SK-N-SH (cell line): ENCODE data around the gene IL9. TPM values are rescaled to one million over a fixed set of nuclear protein-coding genes. Genes with fewer than 3 reads are reported as not detected.

Experiments
- CTCF ChIA-PET: fragments of 300-600, 350-600 bp; formaldehyde crosslinking; extraction: SDS; loops from one replicate; lab custom pipeline; 2021; lab: Yijun Ruan, JAX
- POLR2A ChIA-PET: fragments of 350-600 bp; sonication (Branson Sonifier 250); formaldehyde crosslinking; extraction: SDS; loops from one replicate; lab custom pipeline; 2020; ENCODE audit warnings: antibody characterized with exemption, inconsistent platforms; lab: Yijun Ruan, JAX
- DNase-seq: peaks from one replicate; pipeline ENCODE4 v3.0.0; 2012
- H2AFZ ChIP-seq: fragments of 200-600 bp; sonication (generic); 2 replicates; pipeline ENCODE4 v1.8.1; 2016; ENCODE audit warnings: antibody characterized with exemption, mild to moderate bottlenecking, low read depth
- H3F3A ChIP-seq: fragments of 200-600 bp; sonication (generic); replicated peaks from 2 replicates; pipeline ENCODE3; 2016; ENCODE audit warnings: antibody characterized with exemption, mild to moderate bottlenecking; ENCODE audit not compliant: insufficient read depth
- H3K27ac ChIP-seq, 2 experiments: fragments of 200-500 bp in 1 of 2; fragments of 200-600 bp in 1 of 2; sonication (Bioruptor generic) in 1 of 2; sonication (generic), shearing (Covaris generic) in 1 of 2; 2 replicates each; pipeline versions ENCODE4 v1.5.1 to v1.6.1; 2014 to 2016; ENCODE audit warnings: low read depth in 2 of 2, inconsistent platforms in 1 of 2, low read length in 1 of 2, mild to moderate bottlenecking in 1 of 2, mixed read lengths in 1 of 2
- H3K27me3 ChIP-seq: fragments of 200-600 bp; sonication (generic), shearing (Covaris generic); 2 replicates; pipeline ENCODE4 v1.6.1; 2016; ENCODE audit warnings: mixed run types; ENCODE audit not compliant: insufficient read depth
- H3K36me3 ChIP-seq, 2 experiments: fragments of 200-500 bp in 1 of 2; fragments of 200-600 bp in 1 of 2; sonication (Bioruptor generic) in 1 of 2; sonication (generic) in 1 of 2; replicated peaks in 1 of 2; 2 replicates each; pipeline versions ENCODE3 to v1.5.1; 2014 to 2016; ENCODE audit warnings: low read length in 1 of 2, mild to moderate bottlenecking in 1 of 2; ENCODE audit not compliant: insufficient read depth in 2 of 2, control insufficient read depth in 1 of 2
- H3K4me1 ChIP-seq, 2 experiments: fragments of 200-500 bp in 1 of 2; fragments of 200-600 bp in 1 of 2; sonication (Bioruptor generic) in 1 of 2; sonication (generic), shearing (Covaris generic) in 1 of 2; 2 replicates each; pipeline versions ENCODE4 v1.5.1 to v1.6.1; 2014 to 2016; ENCODE audit warnings: low read depth in 1 of 2, low read length in 1 of 2, mixed run types in 1 of 2; ENCODE audit not compliant: insufficient read depth in 2 of 2, control insufficient read depth in 1 of 2
- H3K4me2 ChIP-seq: fragments of 200-600 bp; sonication (generic), shearing (Covaris generic); 2 replicates; pipeline ENCODE4 v1.6.1; 2017; ENCODE audit warnings: mixed run types
- H3K4me3 ChIP-seq, 2 experiments: fragments of 200-500 bp in 1 of 2; fragments of 200-600 bp in 1 of 2; sonication (Bioruptor generic) in 1 of 2; sonication (generic), shearing (Covaris generic) in 1 of 2; 2 replicates each; pipeline versions ENCODE4 v1.5.1 to v1.8.1; 2014 to 2016; ENCODE audit warnings: low read depth in 2 of 2, inconsistent platforms in 1 of 2, low read length in 1 of 2, mild to moderate bottlenecking in 1 of 2, mixed read lengths in 1 of 2, moderate library complexity in 1 of 2
- H3K79me2 ChIP-seq: fragments of 200-600 bp; sonication (generic); 2 replicates; pipeline ENCODE4 v1.8.1; 2017; ENCODE audit warnings: mild to moderate bottlenecking; ENCODE audit not compliant: insufficient read depth
- H3K9ac ChIP-seq: fragments of 200-600 bp; sonication (generic); 2 replicates; pipeline ENCODE4 v1.6.1; 2017; ENCODE audit warnings: mixed run types
- H3K9me2 ChIP-seq: fragments of 200-600 bp; sonication (generic); 2 replicates; pipeline ENCODE4 v1.6.1; 2017; ENCODE audit warnings: mixed run types
- H3K9me3 ChIP-seq: fragments of 200-600 bp; sonication (generic); 2 replicates; pipeline ENCODE4 v1.6.1; 2017; ENCODE audit warnings: mixed run types, mild to moderate bottlenecking, moderate library complexity
- H4K20me1 ChIP-seq: fragments of 200-600 bp; sonication (generic); 2 replicates; pipeline ENCODE4 v1.6.1; 2017; ENCODE audit warnings: mild to moderate bottlenecking, mixed run types; ENCODE audit not compliant: insufficient read depth
- ELF1 ChIP-seq: IDR thresholded peaks from 2 replicates; pipeline ENCODE4 v1.4.0; 2012
- EP300 ChIP-seq, 2 experiments: IDR thresholded peaks; 2 replicates each; pipeline versions ENCODE4 v1.4.0 to v1.6.1; 2012; ENCODE audit warnings: borderline replicate concordance in 1 of 2, low read depth in 1 of 2, low read length in 1 of 2
- EZH2phosphoT487 ChIP-seq: fragments of 200-600 bp; sonication (generic); IDR thresholded peaks from 2 replicates; pipeline ENCODE4 v1.6.1; 2017; ENCODE audit warnings: low read depth, mixed run types, mild to moderate bottlenecking, antibody characterized with exemption, moderate library complexity, borderline replicate concordance
- FOSL2 ChIP-seq: IDR thresholded peaks from 2 replicates; pipeline ENCODE4 v1.4.0; 2012; ENCODE audit warnings: low read depth, mild to moderate bottlenecking, moderate library complexity, borderline replicate concordance
- GABPA ChIP-seq: IDR thresholded peaks from 2 replicates; pipeline ENCODE4 v1.4.0; 2012; ENCODE audit warnings: low read depth, mild to moderate bottlenecking
- GATA2 ChIP-seq: sonication (generic); formaldehyde crosslinking; IDR thresholded peaks from 2 replicates; pipeline ENCODE4 v1.5.0; 2020; ENCODE audit warnings: mild to moderate bottlenecking, missing genetic modification reagents
- NRF1 ChIP-seq: IDR thresholded peaks from 2 replicates; pipeline ENCODE4 v1.6.1; 2012; ENCODE audit warnings: low read depth, mild to moderate bottlenecking, low read length
- RXRA ChIP-seq: IDR thresholded peaks from 2 replicates; pipeline ENCODE4 v1.4.0; 2012; ENCODE audit warnings: low read depth, mild to moderate bottlenecking, borderline replicate concordance
- SMC3 ChIP-seq: IDR thresholded peaks from 2 replicates; pipeline ENCODE4 v1.6.1; 2012; ENCODE audit warnings: low read depth, low read length, improper control_type of control experiment
- TEAD4 ChIP-seq: IDR thresholded peaks from 2 replicates; pipeline ENCODE4 v1.4.0; 2012; ENCODE audit warnings: mild to moderate bottlenecking, borderline replicate concordance; ENCODE audit not compliant: insufficient read depth
- WGBS: methylation state at CpG from one replicate; pipeline ENCODE4 v1.1.6; 2017; ENCODE audit warnings: low lambda C conversion rate; 5-methylcytosine and 5-hydroxymethylcytosine counted together
- polyA plus RNA-seq, 3 experiments: library from polyadenylated mRNA; depleted of rRNA; stranded (reverse); fragments of >200 nt; gene quantifications; 2 replicates each; pipeline ENCODE4 v1.2.3, GENCODE V29; 2012
- TF ChIP-seq, protein P1 (sequence below): fragments of 150-350 bp; IDR thresholded peaks from 2 replicates; pipeline ENCODE4 v1.6.1; 2017; ENCODE audit warnings: antibody characterized with exemption, low read length, low read depth, borderline replicate concordance
- TF ChIP-seq, protein P2 (sequence below): IDR thresholded peaks from 2 replicates; pipeline ENCODE4 v1.4.0; 2012; ENCODE audit warnings: low read depth
- TF ChIP-seq, protein P3 (sequence below): IDR thresholded peaks from 2 replicates; pipeline ENCODE4 v1.6.1; 2012; ENCODE audit warnings: mild to moderate bottlenecking, low read depth, low read length, moderate library complexity
- TF ChIP-seq, protein P4 (sequence below): fragments of 200-600 bp; sonication (generic); IDR thresholded peaks from 2 replicates; pipeline ENCODE4 v1.6.1; 2017; ENCODE audit warnings: antibody characterized with exemption, mild to moderate bottlenecking, moderate library complexity
- TF ChIP-seq, protein P5 (sequence below): fragments of 150-350 bp; IDR thresholded peaks from 2 replicates; pipeline ENCODE4 v1.6.1; 2016; ENCODE audit warnings: mild to moderate bottlenecking, low read depth, low read length

The IL9 gene
- polyA plus RNA-seq, 1 of the 3 experiments (the other 2 are of a cell fraction), result not detected

DNA sequence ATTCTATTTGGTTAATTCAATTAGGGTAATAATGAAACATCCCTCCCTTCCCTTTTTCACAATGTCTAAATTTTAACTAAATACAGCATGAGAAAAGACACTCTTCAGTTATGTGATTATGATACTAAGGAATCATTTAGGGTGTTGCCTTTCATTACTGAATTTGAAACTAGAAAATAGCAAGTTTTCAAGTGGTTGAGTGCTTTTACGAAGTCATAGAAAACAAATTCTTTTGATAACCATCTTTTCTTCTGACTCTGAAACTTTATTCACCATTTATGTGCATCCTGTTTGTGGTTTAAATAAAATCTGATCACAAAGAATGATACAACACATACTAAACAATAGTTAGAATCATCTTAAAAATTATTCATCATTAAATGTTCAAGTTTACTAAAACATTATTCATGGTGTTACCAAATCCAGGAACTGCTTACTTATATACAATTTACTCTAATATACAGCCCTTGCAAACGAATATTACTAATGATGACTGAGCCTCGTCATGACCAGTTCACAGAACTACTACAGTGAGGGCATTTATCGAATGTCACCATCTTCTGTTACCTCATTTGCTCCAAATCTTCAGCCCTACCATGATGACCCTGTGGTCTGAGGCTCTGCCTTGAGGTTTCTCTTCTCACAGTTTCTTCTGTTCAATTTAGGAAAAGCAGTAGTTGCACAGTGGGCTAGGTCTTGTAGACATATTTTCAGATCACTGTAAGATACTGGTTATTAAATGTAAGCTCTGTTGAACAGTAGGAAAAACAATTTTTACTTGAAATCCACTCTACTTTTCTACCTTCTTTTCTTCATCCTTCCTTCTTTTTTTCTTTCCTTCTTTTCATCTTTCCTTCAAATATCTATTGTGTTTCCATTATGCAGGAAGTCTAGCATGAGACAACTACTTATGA, 18.3 kb upstream of the IL9 start:
- no peaks in the 10 kb centered on the region for H4K20me1 ChIP-seq
- H3K27ac ChIP-seq, result no peak overlapping the region
- H2AFZ ChIP-seq, result no peak overlapping the region
- POLR2A ChIA-PET, result no interaction called here
- H3K9me2 ChIP-seq, result no peaks in the 10 kb centered on the region
- H3K9me3 ChIP-seq, result no peaks in the 10 kb centered on the region
- WGBS, result 14% methylated on average over 4 of the region's 4 CpGs
- H3K4me3 ChIP-seq, result no peak overlapping the region
- H3K4me2 ChIP-seq, result no peak overlapping the region
- no peaks in the 10 kb centered on the region for H3K79me2 ChIP-seq
- TF ChIP-seq EZH2phosphoT487, result no peak
- no peak for TF ChIP-seq ELF1
- TF ChIP-seq GABPA, result no peak
- no peak for TF ChIP-seq GATA2 (CRISPR knock-in tag)
- TF ChIP-seq, protein P1, sequence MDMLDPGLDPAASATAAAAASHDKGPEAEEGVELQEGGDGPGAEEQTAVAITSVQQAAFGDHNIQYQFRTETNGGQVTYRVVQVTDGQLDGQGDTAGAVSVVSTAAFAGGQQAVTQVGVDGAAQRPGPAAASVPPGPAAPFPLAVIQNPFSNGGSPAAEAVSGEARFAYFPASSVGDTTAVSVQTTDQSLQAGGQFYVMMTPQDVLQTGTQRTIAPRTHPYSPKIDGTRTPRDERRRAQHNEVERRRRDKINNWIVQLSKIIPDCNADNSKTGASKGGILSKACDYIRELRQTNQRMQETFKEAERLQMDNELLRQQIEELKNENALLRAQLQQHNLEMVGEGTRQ, result no peak
- TF ChIP-seq NRF1, result no peak
- no peak for TF ChIP-seq RXRA
- no peaks in the 10 kb centered on the region for H3K4me1 ChIP-seq
- CTCF ChIA-PET, result interaction anchor here (0.5 kb wide), 1 partner anchor 9 kb away, joined by 3 read pairs; no protein-coding TSS in a partner anchor
- DNase-seq, result no peak
- peaks cover 3% of the 10 kb centered on the region for H3F3A ChIP-seq
- H3K36me3 ChIP-seq, result no peaks in the 10 kb centered on the region
- peaks cover 3% of the 10 kb centered on the region; the same call in 1 of the 2 replicates for H3K27me3 ChIP-seq
- no peak overlapping the region for H3K9ac ChIP-seq

DNA sequence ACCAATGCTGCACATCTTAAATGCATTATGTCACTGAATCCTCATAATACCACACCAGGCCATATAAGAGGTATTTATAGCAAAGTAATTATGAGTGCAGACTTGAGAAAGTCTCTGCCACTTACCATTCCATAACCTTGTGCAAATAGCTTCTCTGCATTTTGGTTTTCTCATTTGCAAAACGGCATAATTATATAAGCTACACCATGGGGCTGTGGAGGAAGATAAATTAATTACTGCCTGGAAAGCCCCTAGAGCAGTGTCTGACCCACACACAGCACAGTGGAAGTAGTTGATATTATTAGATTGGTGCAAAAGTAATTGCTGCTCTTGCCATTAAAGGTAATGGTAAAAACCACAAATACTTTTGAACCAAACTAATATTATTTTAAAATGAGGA, 9.5 kb upstream of the IL9 start:
- WGBS, result 4% methylated on average over 1 of the region's 1 CpG
- no peaks in the 10 kb centered on the region for H3K9me3 ChIP-seq
- no peak overlapping the region for H3K9ac ChIP-seq
- H3K27ac ChIP-seq, result no peak overlapping the region
- H3K9me2 ChIP-seq, result no peaks in the 10 kb centered on the region
- no peak for DNase-seq
- H3K4me1 ChIP-seq, result peaks cover 0 to 3% of the 10 kb centered on the region in 2 experiments; a peak in 1 of 4 replicates
- H3F3A ChIP-seq, result no peaks in the 10 kb centered on the region
- no peak overlapping the region for H3K4me3 ChIP-seq
- no peaks in the 10 kb centered on the region for H3K79me2 ChIP-seq
- CTCF ChIA-PET, result interaction anchor here (1.0 to 2.4 kb wide), 5 partner anchors 12 to 308 kb away, joined by 3 to 8 read pairs (median 4); no protein-coding TSS in a partner anchor
- POLR2A ChIA-PET, result no interaction called here
- no peak overlapping the region for H2AFZ ChIP-seq
- H4K20me1 ChIP-seq, result no peaks in the 10 kb centered on the region
- peaks cover 10% of the 10 kb centered on the region; the same call in 1 of the 2 replicates for H3K27me3 ChIP-seq
- H3K4me2 ChIP-seq, result no peak overlapping the region
- no peaks in the 10 kb centered on the region for H3K36me3 ChIP-seq
- TF ChIP-seq EP300 (IDR thresholded peaks at IDR 0.05; ENCODE audit: borderline replicate concordance in 1 of 2, low read depth in 1 of 2, low read length in 1 of 2), result no peak
- TF ChIP-seq, protein P1, result no peak
- no peak for TF ChIP-seq FOSL2
- TF ChIP-seq, protein P2, sequence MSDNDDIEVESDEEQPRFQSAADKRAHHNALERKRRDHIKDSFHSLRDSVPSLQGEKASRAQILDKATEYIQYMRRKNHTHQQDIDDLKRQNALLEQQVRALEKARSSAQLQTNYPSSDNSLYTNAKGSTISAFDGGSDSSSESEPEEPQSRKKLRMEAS, result no peak
- TF ChIP-seq, protein P3, sequence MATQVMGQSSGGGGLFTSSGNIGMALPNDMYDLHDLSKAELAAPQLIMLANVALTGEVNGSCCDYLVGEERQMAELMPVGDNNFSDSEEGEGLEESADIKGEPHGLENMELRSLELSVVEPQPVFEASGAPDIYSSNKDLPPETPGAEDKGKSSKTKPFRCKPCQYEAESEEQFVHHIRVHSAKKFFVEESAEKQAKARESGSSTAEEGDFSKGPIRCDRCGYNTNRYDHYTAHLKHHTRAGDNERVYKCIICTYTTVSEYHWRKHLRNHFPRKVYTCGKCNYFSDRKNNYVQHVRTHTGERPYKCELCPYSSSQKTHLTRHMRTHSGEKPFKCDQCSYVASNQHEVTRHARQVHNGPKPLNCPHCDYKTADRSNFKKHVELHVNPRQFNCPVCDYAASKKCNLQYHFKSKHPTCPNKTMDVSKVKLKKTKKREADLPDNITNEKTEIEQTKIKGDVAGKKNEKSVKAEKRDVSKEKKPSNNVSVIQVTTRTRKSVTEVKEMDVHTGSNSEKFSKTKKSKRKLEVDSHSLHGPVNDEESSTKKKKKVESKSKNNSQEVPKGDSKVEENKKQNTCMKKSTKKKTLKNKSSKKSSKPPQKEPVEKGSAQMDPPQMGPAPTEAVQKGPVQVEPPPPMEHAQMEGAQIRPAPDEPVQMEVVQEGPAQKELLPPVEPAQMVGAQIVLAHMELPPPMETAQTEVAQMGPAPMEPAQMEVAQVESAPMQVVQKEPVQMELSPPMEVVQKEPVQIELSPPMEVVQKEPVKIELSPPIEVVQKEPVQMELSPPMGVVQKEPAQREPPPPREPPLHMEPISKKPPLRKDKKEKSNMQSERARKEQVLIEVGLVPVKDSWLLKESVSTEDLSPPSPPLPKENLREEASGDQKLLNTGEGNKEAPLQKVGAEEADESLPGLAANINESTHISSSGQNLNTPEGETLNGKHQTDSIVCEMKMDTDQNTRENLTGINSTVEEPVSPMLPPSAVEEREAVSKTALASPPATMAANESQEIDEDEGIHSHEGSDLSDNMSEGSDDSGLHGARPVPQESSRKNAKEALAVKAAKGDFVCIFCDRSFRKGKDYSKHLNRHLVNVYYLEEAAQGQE, result no peak
- TF ChIP-seq SMC3, result no peak
- no peak for TF ChIP-seq GABPA
- TF ChIP-seq, protein P4, sequence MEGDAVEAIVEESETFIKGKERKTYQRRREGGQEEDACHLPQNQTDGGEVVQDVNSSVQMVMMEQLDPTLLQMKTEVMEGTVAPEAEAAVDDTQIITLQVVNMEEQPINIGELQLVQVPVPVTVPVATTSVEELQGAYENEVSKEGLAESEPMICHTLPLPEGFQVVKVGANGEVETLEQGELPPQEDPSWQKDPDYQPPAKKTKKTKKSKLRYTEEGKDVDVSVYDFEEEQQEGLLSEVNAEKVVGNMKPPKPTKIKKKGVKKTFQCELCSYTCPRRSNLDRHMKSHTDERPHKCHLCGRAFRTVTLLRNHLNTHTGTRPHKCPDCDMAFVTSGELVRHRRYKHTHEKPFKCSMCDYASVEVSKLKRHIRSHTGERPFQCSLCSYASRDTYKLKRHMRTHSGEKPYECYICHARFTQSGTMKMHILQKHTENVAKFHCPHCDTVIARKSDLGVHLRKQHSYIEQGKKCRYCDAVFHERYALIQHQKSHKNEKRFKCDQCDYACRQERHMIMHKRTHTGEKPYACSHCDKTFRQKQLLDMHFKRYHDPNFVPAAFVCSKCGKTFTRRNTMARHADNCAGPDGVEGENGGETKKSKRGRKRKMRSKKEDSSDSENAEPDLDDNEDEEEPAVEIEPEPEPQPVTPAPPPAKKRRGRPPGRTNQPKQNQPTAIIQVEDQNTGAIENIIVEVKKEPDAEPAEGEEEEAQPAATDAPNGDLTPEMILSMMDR, result no peak
- TF ChIP-seq TEAD4, result no peak
- TF ChIP-seq, protein P5, sequence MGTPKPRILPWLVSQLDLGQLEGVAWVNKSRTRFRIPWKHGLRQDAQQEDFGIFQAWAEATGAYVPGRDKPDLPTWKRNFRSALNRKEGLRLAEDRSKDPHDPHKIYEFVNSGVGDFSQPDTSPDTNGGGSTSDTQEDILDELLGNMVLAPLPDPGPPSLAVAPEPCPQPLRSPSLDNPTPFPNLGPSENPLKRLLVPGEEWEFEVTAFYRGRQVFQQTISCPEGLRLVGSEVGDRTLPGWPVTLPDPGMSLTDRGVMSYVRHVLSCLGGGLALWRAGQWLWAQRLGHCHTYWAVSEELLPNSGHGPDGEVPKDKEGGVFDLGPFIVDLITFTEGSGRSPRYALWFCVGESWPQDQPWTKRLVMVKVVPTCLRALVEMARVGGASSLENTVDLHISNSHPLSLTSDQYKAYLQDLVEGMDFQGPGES, result no peak
